Adrenal gland (tissue), 12 donors: ENCODE data around the gene CPT1A. TPM values are rescaled to one million over a fixed set of nuclear protein-coding genes. Genes with fewer than 3 reads are reported as not detected.

ENCODE experiments used
- DNase-seq, 7 donors: peaks; one replicate each; pipeline ENCODE4 v3.0.0-alpha.2; 2019 to 2020
- H3K27ac ChIP-seq, 5 donors: fragments of 200-600 bp; sonication (generic) in 4 of 5; 1 replicate in 3 of 5; 2 replicates in 2 of 5; pipeline versions ENCODE4 v1.5.1 to v1.8.0; 2016 to 2020; ENCODE audit warnings: mild to moderate bottlenecking in 1 of 5
- H3K27me3 ChIP-seq: fragments of 200-600 bp; 2 replicates; pipeline ENCODE4 v1.8.0; 2021
- H3K36me3 ChIP-seq, 2 donors: fragments of 200-600 bp; replicated peaks in 1 of 2; 1 replicate in 1 of 2; 2 replicates in 1 of 2; pipeline versions ENCODE4 v1.5.1 to v1.8.0; 2018 to 2022
- H3K4me1 ChIP-seq, 2 donors: fragments of 200-600 bp; replicated peaks in 1 of 2; 1 replicate in 1 of 2; 2 replicates in 1 of 2; pipeline versions ENCODE4 v1.5.1 to v1.8.0; 2018 to 2021
- H3K4me3 ChIP-seq, 4 donors: fragments of 200-600 bp; sonication (generic) in 3 of 4; one replicate each; pipeline ENCODE4 v1.5.1; 2016 to 2018
- H3K9me3 ChIP-seq, 3 donors: fragments of 200-600 bp; sonication (generic) in 1 of 3; replicated peaks in 1 of 3; 1 replicate in 2 of 3; 2 replicates in 1 of 3; pipeline versions ENCODE4 v1.5.1 to v1.8.0; 2016 to 2021
- CTCF ChIP-seq, 6 experiments: fragments of 450-650 bp in 4 of 6; fragments of 200-600 bp in 2 of 6; sonication (generic) in 1 of 6; IDR thresholded peaks; 1 replicate in 5 of 6; 2 replicates in 1 of 6; pipeline versions ENCODE4 v1.5.1 to v1.8.0; 2016 to 2021; ENCODE audit warnings: antibody characterized with exemption in 6 of 6, mild to moderate bottlenecking in 2 of 6, moderate library complexity in 1 of 6
- POLR2A ChIP-seq, 2 donors: fragments of 450-650 bp; IDR thresholded peaks; one replicate each; pipeline ENCODE4 v1.6.1; 2017; ENCODE audit warnings: antibody characterized with exemption in 2 of 2, mild to moderate bottlenecking in 2 of 2, moderate library complexity in 1 of 2
- WGBS, 4 donors: extraction: QIAGEN DNeasy Blood & Tissue Kit in 2 of 4; methylation state at CpG; one replicate each; pipeline versions ENCODE4 v1.1.5 to v1.1.7; 2013 to 2017; 5-methylcytosine and 5-hydroxymethylcytosine counted together
- intact Hi-C, 2 donors: fragments of 100-400 bp; cut with DNase I; formaldehyde crosslinking; loops; one replicate each; pipeline versions ENCODE4 v1.14.1 to v1.15.0; 2022 to 2023
- polyA plus RNA-seq, 3 donors: library from polyadenylated mRNA; stranded (reverse); fragments of 200-250 nt in 2 of 3; fragments of 350-450 nt in 1 of 3; fragmentation: Illumina TruSeq in 1 of 3; extraction: RNeasy Lipid Tissue Mini Kit (QIAGEN cat#74804) in 1 of 3; gene quantifications; one replicate each; pipeline ENCODE4 v1.2.3, GENCODE V29; 2013 to 2014
- total RNA-seq, 9 donors: library from RNA; depleted of rRNA in 4 of 9; stranded (reverse); fragments of >200 nt in 4 of 9; fragments of 120-200 nt in 1 of 9; fragmentation: NEBNext Ultra II Directional in 1 of 9; extraction: Animal tissue kit (Norgen Biotek cat#: 25700) in 1 of 9; gene quantifications; one replicate each; pipeline versions ENCODE4 v1.1.0 to v1.2.4, GENCODE V29; 2013 to 2023
- donor health status: healthy with polysubstance abuse.
- donor health status: Bipolar disorder and iron deficiency.
- donor health status: DM: yes; HTN: yes; CAD: no.
- donor health status: DM: no; HTN: no; CAD: no.
- donor health status: DM: no; HTN: no; CAD: no.
- donor health status: DM: yes; HTN: yes; CAD: no.

The CPT1A gene
- total and polyA plus RNA-seq, 12 donors, result 15.2 to 140 (median 66.0) TPM

- Histone ChIP-seq H3K9me3 (no peaks in the 10 kb centered on the region), H3K4me1 (no peaks in the 10 kb centered on the region), H3K27me3 (no peaks in the 10 kb centered on the region), H3K36me3 (peaks cover 0 to 74% of the 10 kb centered on the region in 2 donors), H3K4me3 (no peak overlapping the region), H3K27ac (no peak overlapping the region)
- intact Hi-C loops, result no loop called here
- no peak for TF ChIP-seq POLR2A (IDR thresholded peaks at IDR 0.05)
- TF ChIP-seq CTCF (IDR thresholded peaks at IDR 0.05), result no peak
- WGBS, 4 donors, result 84 to 92% (median 90%) methylated on average over 11 to 14 of the region's 14 CpGs
- no peak for DNase-seq
Measured at GRCh38 chr11:68763926-68764657, 77.6 kb downstream of the CPT1A start.

- TF ChIP-seq CTCF (IDR thresholded peaks at IDR 0.05) (no peak), POLR2A (IDR thresholded peaks at IDR 0.05) (no peak)
- intact Hi-C loops, result no loop called here
- no peaks in the 10 kb centered on the region for H3K4me1 ChIP-seq
- peaks cover 0 to 74% of the 10 kb centered on the region in 2 donors for H3K36me3 ChIP-seq
- no peaks in the 10 kb centered on the region for H3K9me3 ChIP-seq
- DNase-seq, result no peak
- H3K4me3 ChIP-seq, result no peak overlapping the region
- H3K27me3 ChIP-seq, result no peaks in the 10 kb centered on the region
- H3K27ac ChIP-seq, result no peak overlapping the region
- 72 to 86% (median 79%) methylated on average over 9 to 10 of the region's 10 CpGs for WGBS, 4 donors
Measured at GRCh38 chr11:68763181-68763721, 78.5 kb downstream of the CPT1A start.

- no peaks in the 10 kb centered on the region for H3K27me3 ChIP-seq
- H3K9me3 ChIP-seq, result no peaks in the 10 kb centered on the region
- intact Hi-C loops, result no loop called here
- no peak overlapping the region for H3K27ac ChIP-seq
- H3K4me3 ChIP-seq, result no peak overlapping the region
- peaks cover 0 to 78% of the 10 kb centered on the region in 2 donors for H3K36me3 ChIP-seq
- H3K4me1 ChIP-seq, result no peaks in the 10 kb centered on the region
- no peak for DNase-seq
- WGBS, 4 donors, result 85 to 95% (median 89%) methylated on average over 14 to 15 of the region's 15 CpGs
- no peak for TF ChIP-seq POLR2A (IDR thresholded peaks at IDR 0.05)
- TF ChIP-seq CTCF (IDR thresholded peaks at IDR 0.05), result no peak
Measured at GRCh38 chr11:68762481-68762880, 79.2 kb downstream of the CPT1A start.

- no peaks in the 10 kb centered on the region for H3K4me1 ChIP-seq
- H3K36me3 ChIP-seq, result peaks cover 0 to 78% of the 10 kb centered on the region in 2 donors
- no peak for DNase-seq
- WGBS, 4 donors, result 83 to 96% (median 85%) methylated on average over 10 to 12 of the region's 12 CpGs
- intact Hi-C loops, result no loop called here
- TF ChIP-seq CTCF (IDR thresholded peaks at IDR 0.05) (no peak), POLR2A (IDR thresholded peaks at IDR 0.05) (no peak)
- no peak overlapping the region for H3K27ac ChIP-seq
- H3K27me3 ChIP-seq, result no peaks in the 10 kb centered on the region
- no peak overlapping the region for H3K4me3 ChIP-seq
- H3K9me3 ChIP-seq, result no peaks in the 10 kb centered on the region
Measured at GRCh38 chr11:68761801-68762200, 79.9 kb downstream of the CPT1A start.
